HCT116 (cell line): ENCODE data around the gene IZUMO4. TPM values are rescaled to one million over a fixed set of nuclear protein-coding genes. Genes with fewer than 3 reads are reported as not detected.

Source experiments
- ATAC-seq: fragments of 200-7000 bp; cut with Tn5 transposase; 2 replicates; pipeline ENCODE4 v1.9.1; 2020; ENCODE audit warnings: mild to moderate bottlenecking, moderate library complexity
- BruUV-seq: library from RNA; stranded (reverse); fragments of 400-500 nt; replicated peaks from 2 replicates; lab custom pipeline; 2021; lab: Mats Ljungman, UMichigan
- CTCF ChIA-PET: fragments of 300-600 bp; sonication (Branson Sonifier 250); formaldehyde crosslinking; loops from one replicate; lab custom pipeline; 2021; ENCODE audit warnings: antibody characterized with exemption; lab: Charles Lee
- POLR2A ChIA-PET: fragments of 300-600, 350-600 bp; sonication (Branson Sonifier 250); formaldehyde crosslinking; loops from one replicate; lab custom pipeline; 2021; ENCODE audit warnings: antibody characterized with exemption; lab: Charles Lee
- RAD21 ChIA-PET, 2 experiments: fragments of 300-600 bp; sonication (Branson Sonifier 250); formaldehyde crosslinking; loops; one replicate each; lab custom pipeline; 2023; ENCODE audit warnings: low total read pairs in 2 of 2; ENCODE audit not compliant: uncharacterized antibody in 2 of 2, unreplicated experiment in 2 of 2, low non-redundant PET in 1 of 2; lab: Charles Lee
- DNase-seq: peaks from one replicate; pipeline ENCODE4 v3.0.0-alpha.2; 2010; ENCODE audit warnings: low read depth, low spot score
- H2AFZ ChIP-seq: fragments of 200-600 bp; shearing (Covaris generic), sonication (generic); 2 replicates; pipeline ENCODE4 v1.6.1; 2017; ENCODE audit warnings: low read depth, mixed run types, mixed read lengths, antibody characterized with exemption, low read length; ENCODE audit not compliant: poor library complexity, severe bottlenecking
- H3K27ac ChIP-seq: 2 replicates; pipeline ENCODE4 v1.5.1; 2012; ENCODE audit warnings: low read depth, low read length
- H3K27me3 ChIP-seq: fragments of 200-600 bp; sonication (generic); 2 replicates; pipeline ENCODE4 v1.6.1; 2016; ENCODE audit warnings: mixed run types, low read length, mixed read lengths; ENCODE audit not compliant: insufficient read depth
- H3K36me3 ChIP-seq, 2 experiments: fragments of 200-500 bp in 1 of 2; fragments of 200-600 bp in 1 of 2; sonication (Bioruptor generic) in 1 of 2; sonication (generic) in 1 of 2; 2 replicates each; pipeline versions ENCODE4 v1.5.1 to v1.6.1; 2014 to 2016; ENCODE audit warnings: low read length in 2 of 2, inconsistent platforms in 1 of 2, mixed read lengths in 1 of 2, mixed run types in 1 of 2; ENCODE audit not compliant: insufficient read depth in 2 of 2, control insufficient read depth in 1 of 2
- H3K4me1 ChIP-seq, 2 experiments: fragments of 200-600 bp in 1 of 2; sonication (generic) in 1 of 2; 2 replicates each; pipeline versions ENCODE4 v1.5.1 to v1.6.1; 2012 to 2017; ENCODE audit warnings: low read length in 2 of 2, inconsistent platforms in 1 of 2, mild to moderate bottlenecking in 1 of 2, mixed read lengths in 1 of 2, mixed run types in 1 of 2, moderate library complexity in 1 of 2; ENCODE audit not compliant: insufficient read depth in 2 of 2, control insufficient read depth in 1 of 2
- H3K4me2 ChIP-seq: fragments of 200-600 bp; sonication (generic); 2 replicates; pipeline ENCODE4 v1.6.1; 2017; ENCODE audit warnings: mixed run types, low read length, mixed read lengths
- H3K4me3 ChIP-seq, 2 experiments: fragments of 200-600 bp in 1 of 2; sonication (generic) in 1 of 2; replicated peaks in 1 of 2; 2 replicates each; pipeline ENCODE4 v1.5.1; 2011 to 2016; ENCODE audit warnings: low read length in 2 of 2, control low read depth in 1 of 2, low read depth in 1 of 2, mild to moderate bottlenecking in 1 of 2, mixed read lengths in 1 of 2, mixed run types in 1 of 2
- H3K79me2 ChIP-seq: fragments of 200-600 bp; sonication (generic); 2 replicates; pipeline ENCODE4 v1.6.1; 2017; ENCODE audit warnings: mild to moderate bottlenecking, mixed run types, low read length, moderate library complexity, mixed read lengths; ENCODE audit not compliant: insufficient read depth
- H3K9ac ChIP-seq: fragments of 200-600 bp; sonication (generic); 2 replicates; pipeline ENCODE4 v1.6.1; 2016; ENCODE audit warnings: low read length, mixed read lengths
- H3K9me2 ChIP-seq: fragments of 200-600 bp; sonication (generic), shearing (Covaris generic); 2 replicates; pipeline ENCODE4 v1.6.1; 2017; ENCODE audit warnings: mixed run types, mild to moderate bottlenecking, moderate library complexity; ENCODE audit not compliant: insufficient read depth
- H3K9me3 ChIP-seq, 2 experiments: fragments of 200-500 bp in 1 of 2; fragments of 200-600 bp in 1 of 2; sonication (Bioruptor generic) in 1 of 2; sonication (generic) in 1 of 2; 2 replicates each; pipeline ENCODE4 v1.6.1; 2014 to 2017; ENCODE audit warnings: low read length in 2 of 2, mixed read lengths in 2 of 2, inconsistent platforms in 1 of 2, low read depth in 1 of 2, mild to moderate bottlenecking in 1 of 2, mixed run types in 1 of 2, moderate library complexity in 1 of 2; ENCODE audit not compliant: control insufficient read depth in 1 of 2, insufficient read depth in 1 of 2
- H4K20me1 ChIP-seq: fragments of 200-600 bp; sonication (generic), shearing (Covaris generic); 2 replicates; pipeline ENCODE4 v1.6.1; 2017; ENCODE audit warnings: mixed run types, mild to moderate bottlenecking, moderate library complexity; ENCODE audit not compliant: insufficient read depth
- ZFX ChIP-seq: fragments of 450-650 bp; IDR thresholded peaks from 2 replicates; pipeline ENCODE4 v1.6.1; 2017
- intact Hi-C: fragments of 100-400 bp; cut with micrococcal nuclease; formaldehyde crosslinking; loops from 2 replicates; pipeline ENCODE4 v1.10.0; 2022
- total RNA-seq: library from RNA; stranded (reverse); gene quantifications from one replicate; pipeline ENCODE4 v1.2.1, GENCODE V29; 2021; ENCODE audit not compliant: unreplicated experiment
- TF ChIP-seq, protein P1 (sequence below): IDR thresholded peaks from 2 replicates; pipeline ENCODE4 v1.6.1; 2011; ENCODE audit warnings: mild to moderate bottlenecking, low read length, moderate library complexity; ENCODE audit not compliant: insufficient replicate concordance; ENCODE audit errors: extremely low read depth

The IZUMO4 gene
- total RNA-seq, 1 experiment from 2014 or later = 6.1 TPM

DNA sequence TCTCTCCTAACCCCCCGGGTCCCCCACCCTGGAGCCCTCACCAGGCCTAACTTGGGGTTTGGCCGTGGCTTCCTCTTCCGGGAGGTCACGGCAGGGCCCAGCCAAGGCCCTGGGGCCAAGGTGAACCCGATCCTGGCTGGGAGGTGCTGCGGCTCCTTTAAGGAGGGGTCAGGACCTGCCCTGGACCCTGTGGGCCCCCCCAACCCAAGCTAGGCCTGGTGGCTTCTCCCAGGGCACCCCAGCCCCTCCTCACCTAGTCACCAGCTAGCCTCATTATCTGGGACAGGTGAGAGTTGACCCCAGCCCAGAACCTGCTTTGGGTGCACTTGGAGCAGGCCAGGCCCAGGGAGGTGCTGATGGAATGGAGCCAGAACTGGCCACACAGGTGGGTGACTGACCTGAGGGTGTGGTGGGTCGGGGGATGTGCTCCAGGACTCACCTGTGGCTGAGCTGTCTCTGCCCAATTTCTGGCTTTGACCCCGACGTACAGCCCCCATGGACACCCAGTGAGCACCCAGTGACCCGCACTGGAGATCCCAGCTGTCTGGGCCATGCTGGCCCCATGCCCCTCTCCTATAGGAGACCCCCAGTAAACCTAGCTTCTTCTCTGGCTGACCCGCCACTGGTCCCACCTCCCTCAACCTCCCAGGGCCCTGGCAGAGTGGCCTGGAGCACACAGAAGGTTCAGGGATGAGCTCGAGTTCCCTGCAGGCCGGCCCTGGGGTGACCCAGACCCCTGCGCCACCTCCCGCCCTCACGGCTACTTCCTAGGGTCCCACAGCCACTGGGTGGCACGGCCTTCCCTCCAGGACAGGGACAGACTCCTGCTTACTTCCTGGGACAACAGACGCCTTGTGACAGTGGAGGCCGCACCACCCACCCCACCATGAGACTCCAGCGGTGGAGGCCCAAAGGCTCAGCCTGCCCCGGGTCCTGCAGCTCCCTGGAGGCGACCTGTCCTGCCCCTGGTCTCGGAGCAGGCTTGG is 38.9 kb upstream of the IZUMO4 start:
- Histone ChIP-seq H4K20me1 (no peaks in the 10 kb centered on the region), H3K9me3 (no peaks in the 10 kb centered on the region), H3K9ac (peak overlapping the region; percentile 82), H3K4me2 (peak overlapping the region; percentile 95), H3K4me1 (peaks cover 71 to 94% of the 10 kb centered on the region in 2 experiments), H2AFZ (no peak overlapping the region), H3K79me2 (no peaks in the 10 kb centered on the region), H3K36me3 (no peaks in the 10 kb centered on the region), H3K27ac (peak overlapping the region; percentile 99), H3K4me3 (no peak overlapping the region), H3K9me2 (no peaks in the 10 kb centered on the region), H3K27me3 (no peaks in the 10 kb centered on the region)
- peak; percentile 30; the same call in 1 of the 2 replicates for TF ChIP-seq ZFX
- TF ChIP-seq, protein P1, sequence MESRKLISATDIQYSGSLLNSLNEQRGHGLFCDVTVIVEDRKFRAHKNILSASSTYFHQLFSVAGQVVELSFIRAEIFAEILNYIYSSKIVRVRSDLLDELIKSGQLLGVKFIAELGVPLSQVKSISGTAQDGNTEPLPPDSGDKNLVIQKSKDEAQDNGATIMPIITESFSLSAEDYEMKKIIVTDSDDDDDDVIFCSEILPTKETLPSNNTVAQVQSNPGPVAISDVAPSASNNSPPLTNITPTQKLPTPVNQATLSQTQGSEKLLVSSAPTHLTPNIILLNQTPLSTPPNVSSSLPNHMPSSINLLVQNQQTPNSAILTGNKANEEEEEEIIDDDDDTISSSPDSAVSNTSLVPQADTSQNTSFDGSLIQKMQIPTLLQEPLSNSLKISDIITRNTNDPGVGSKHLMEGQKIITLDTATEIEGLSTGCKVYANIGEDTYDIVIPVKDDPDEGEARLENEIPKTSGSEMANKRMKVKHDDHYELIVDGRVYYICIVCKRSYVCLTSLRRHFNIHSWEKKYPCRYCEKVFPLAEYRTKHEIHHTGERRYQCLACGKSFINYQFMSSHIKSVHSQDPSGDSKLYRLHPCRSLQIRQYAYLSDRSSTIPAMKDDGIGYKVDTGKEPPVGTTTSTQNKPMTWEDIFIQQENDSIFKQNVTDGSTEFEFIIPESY = no peak
- ATAC-seq (no peak), DNase-seq (no peak)
- intact Hi-C loops = no loop called here
- BruUV-seq = no TSS peak
- CTCF ChIA-PET = no interaction called here
- RAD21 ChIA-PET = interaction anchor here in 1 of 2 experiments (0.5 kb wide), 1 partner anchor 521 kb away, joined by 3 read pairs; no protein-coding TSS in a partner anchor
- POLR2A ChIA-PET = interaction anchor here (0.6 to 1.9 kb wide), 2 partner anchors 23 to 444 kb away, joined by 4 to 8 read pairs; no protein-coding TSS in a partner anchor
